Measurements from ENCODE around the gene HEATR3.

DNA sequence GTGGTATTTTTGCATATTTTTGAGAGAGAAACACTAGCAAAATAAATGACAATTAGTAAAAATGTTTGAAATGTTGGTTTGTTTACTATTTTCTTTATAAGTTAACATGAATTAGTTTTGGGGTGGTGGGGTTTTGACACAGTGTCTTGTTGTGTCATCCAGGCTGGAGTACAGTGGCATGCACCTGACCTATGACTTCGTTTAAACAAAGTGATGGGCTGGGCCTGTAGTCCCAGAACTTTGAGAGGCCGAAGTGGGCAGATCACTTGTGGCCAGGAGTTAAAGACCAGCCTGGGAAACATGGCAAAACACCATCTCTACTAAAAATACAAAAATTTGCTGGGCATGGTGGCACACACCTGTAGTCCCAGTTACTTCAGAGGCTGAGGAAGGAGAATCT lies 17.9 kb upstream of the HEATR3 start:
- TF ChIP-seq SUZ12 (IDR thresholded peaks at IDR 0.05; ENCODE audit: extremely low read depth, insufficient read depth, insufficient read length) (no peak), ZNF274 (IDR thresholded peaks at IDR 0.05; ENCODE audit: low read depth, low read length) (no peak)

Data from NT2/D1 (cell line).